ENCODE results near the gene CD300LG.

DNA sequence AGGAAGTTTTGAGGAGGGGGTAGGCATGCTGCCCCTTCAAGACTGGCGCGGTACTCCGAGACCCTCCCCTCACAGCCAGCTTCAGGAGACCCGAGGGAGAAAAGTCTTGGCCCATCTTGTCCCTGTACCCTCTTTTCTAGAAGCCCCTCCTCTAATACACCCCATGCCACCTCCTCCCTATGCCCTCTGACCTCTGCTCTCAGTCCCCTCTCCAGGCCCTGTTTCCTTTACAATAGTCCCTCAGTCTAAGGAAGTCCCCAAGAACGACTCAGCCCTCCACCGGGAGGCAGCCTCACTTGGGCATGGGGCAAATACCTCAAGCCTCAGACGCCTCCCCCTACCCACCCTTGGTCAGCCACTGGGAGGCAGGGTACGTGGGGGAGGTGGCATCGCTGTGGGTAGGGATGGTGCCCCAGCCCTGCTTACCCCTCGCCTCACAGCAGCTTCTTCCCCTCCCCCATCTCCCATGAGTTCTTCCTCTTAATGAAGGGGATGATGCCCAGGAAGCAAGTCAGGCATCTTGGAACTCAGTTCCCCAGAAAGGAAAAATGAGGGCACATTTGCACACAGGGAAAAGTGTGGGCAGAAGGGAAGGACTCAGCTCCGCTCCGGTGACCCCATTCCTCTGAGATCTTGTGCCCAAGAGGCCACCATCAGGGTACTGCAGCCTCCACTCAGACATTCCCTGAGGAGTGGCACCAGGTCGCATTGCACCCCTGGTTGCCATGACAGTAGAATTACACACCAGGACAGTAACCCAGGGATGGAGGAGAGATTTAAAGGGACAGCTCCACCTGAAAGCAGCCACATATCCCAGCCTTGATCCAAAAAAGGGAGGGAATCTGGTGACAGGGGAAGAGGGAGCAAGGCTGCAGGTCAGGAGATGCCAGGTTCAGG lies 54.1 kb downstream of the CD300LG start:
- TF ChIP-seq, protein P1, sequence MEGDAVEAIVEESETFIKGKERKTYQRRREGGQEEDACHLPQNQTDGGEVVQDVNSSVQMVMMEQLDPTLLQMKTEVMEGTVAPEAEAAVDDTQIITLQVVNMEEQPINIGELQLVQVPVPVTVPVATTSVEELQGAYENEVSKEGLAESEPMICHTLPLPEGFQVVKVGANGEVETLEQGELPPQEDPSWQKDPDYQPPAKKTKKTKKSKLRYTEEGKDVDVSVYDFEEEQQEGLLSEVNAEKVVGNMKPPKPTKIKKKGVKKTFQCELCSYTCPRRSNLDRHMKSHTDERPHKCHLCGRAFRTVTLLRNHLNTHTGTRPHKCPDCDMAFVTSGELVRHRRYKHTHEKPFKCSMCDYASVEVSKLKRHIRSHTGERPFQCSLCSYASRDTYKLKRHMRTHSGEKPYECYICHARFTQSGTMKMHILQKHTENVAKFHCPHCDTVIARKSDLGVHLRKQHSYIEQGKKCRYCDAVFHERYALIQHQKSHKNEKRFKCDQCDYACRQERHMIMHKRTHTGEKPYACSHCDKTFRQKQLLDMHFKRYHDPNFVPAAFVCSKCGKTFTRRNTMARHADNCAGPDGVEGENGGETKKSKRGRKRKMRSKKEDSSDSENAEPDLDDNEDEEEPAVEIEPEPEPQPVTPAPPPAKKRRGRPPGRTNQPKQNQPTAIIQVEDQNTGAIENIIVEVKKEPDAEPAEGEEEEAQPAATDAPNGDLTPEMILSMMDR (IDR thresholded peaks at IDR 0.05; ENCODE audit: low read length) = no peak
- no peak for TF ChIP-seq EZH2phosphoT487 (IDR thresholded peaks at IDR 0.05; ENCODE audit: low read length)
- TF ChIP-seq EZH2 (optimal IDR thresholded peaks at IDR 0.05; ENCODE audit: low read depth, low read length) = no peak

Data from MM.1S (cell line).